MM.1S (cell line): ENCODE measurements around the gene TCF21.
"Not testable (repeated sequence)": the region's sequence is repeated elsewhere in the genome, so short reads cannot be mapped to it uniquely, and the experiment has no call there.

Experiments
- DNase-seq: peaks from one replicate; pipeline ENCODE4 v3.0.0-alpha.2; 2015
- H2AFZ ChIP-seq: fragments of 300-600 bp; sonication (generic); 2 replicates; pipeline ENCODE4 v1.6.0; 2016; ENCODE audit warnings: antibody characterized with exemption, low read length
- H3F3A ChIP-seq: fragments of 300-600 bp; sonication (generic); 2 replicates; pipeline ENCODE4 v1.6.1; 2016; ENCODE audit warnings: mild to moderate bottlenecking, antibody characterized with exemption, low read length, moderate library complexity, mixed read lengths; ENCODE audit not compliant: insufficient read depth
- H3K27ac ChIP-seq: fragments of 300-600 bp; sonication (generic); 2 replicates; pipeline ENCODE4 v1.5.1; 2016; ENCODE audit warnings: mild to moderate bottlenecking, low read length
- H3K27me3 ChIP-seq: fragments of 300-600 bp; sonication (generic); replicated peaks from 2 replicates; pipeline ENCODE4 v1.6.0; 2016; ENCODE audit warnings: low read length; ENCODE audit not compliant: insufficient read depth
- H3K36me3 ChIP-seq: fragments of 300-600 bp; sonication (generic); replicated peaks from 2 replicates; pipeline ENCODE4 v1.6.1; 2016; ENCODE audit warnings: mild to moderate bottlenecking, low read length, mixed read lengths; ENCODE audit not compliant: insufficient read depth
- H3K4me1 ChIP-seq: fragments of 300-600 bp; sonication (generic); 2 replicates; pipeline ENCODE4 v1.6.1; 2016; ENCODE audit warnings: low read length, mixed read lengths
- H3K4me2 ChIP-seq: fragments of 300-600 bp; sonication (generic); 2 replicates; pipeline ENCODE4 v1.6.0; 2016; ENCODE audit warnings: low read depth, low read length
- H3K4me3 ChIP-seq: fragments of 300-600 bp; sonication (generic); 2 replicates; pipeline ENCODE4 v1.5.1; 2016; ENCODE audit warnings: low read length, mixed read lengths
- H3K79me2 ChIP-seq: fragments of 300-600 bp; sonication (generic); 2 replicates; pipeline ENCODE4 v1.6.1; 2016; ENCODE audit warnings: mixed run types, low read length, mixed read lengths
- H3K9ac ChIP-seq: fragments of 300-600 bp; sonication (generic); 2 replicates; pipeline ENCODE4 v1.6.1; 2016; ENCODE audit warnings: low read length, mixed read lengths
- H3K9me2 ChIP-seq: fragments of 300-600 bp; sonication (generic); replicated peaks from 2 replicates; pipeline ENCODE4 v1.6.1; 2016; ENCODE audit warnings: mild to moderate bottlenecking, low read length, mixed read lengths; ENCODE audit not compliant: insufficient read depth
- H3K9me3 ChIP-seq: fragments of 300-600 bp; sonication (generic); replicated peaks from 2 replicates; pipeline ENCODE4 v1.6.1; 2016; ENCODE audit warnings: mild to moderate bottlenecking, low read length, mixed read lengths; ENCODE audit not compliant: insufficient read depth
- H4K20me1 ChIP-seq: fragments of 300-600 bp; sonication (generic); 2 replicates; pipeline ENCODE4 v1.6.1; 2016; ENCODE audit warnings: mild to moderate bottlenecking, low read length, moderate library complexity, mixed read lengths; ENCODE audit not compliant: insufficient read depth
- CTCF ChIP-seq: fragments of 300-600 bp; sonication (generic); IDR thresholded peaks from 2 replicates; pipeline ENCODE4 v1.5.1; 2016; ENCODE audit warnings: antibody characterized with exemption, low read length, mixed read lengths
- EZH2 ChIP-seq: fragments of 300-600 bp; sonication (generic); optimal IDR thresholded peaks from 2 replicates; pipeline ENCODE3; 2017; ENCODE audit warnings: low read depth, mild to moderate bottlenecking, antibody characterized with exemption, low read length, mixed read lengths
- EZH2phosphoT487 ChIP-seq: fragments of 300-600 bp; sonication (generic); IDR thresholded peaks from 2 replicates; pipeline ENCODE4 v1.6.1; 2018; ENCODE audit warnings: antibody characterized with exemption, low read length

Gene TCF21

DNA sequence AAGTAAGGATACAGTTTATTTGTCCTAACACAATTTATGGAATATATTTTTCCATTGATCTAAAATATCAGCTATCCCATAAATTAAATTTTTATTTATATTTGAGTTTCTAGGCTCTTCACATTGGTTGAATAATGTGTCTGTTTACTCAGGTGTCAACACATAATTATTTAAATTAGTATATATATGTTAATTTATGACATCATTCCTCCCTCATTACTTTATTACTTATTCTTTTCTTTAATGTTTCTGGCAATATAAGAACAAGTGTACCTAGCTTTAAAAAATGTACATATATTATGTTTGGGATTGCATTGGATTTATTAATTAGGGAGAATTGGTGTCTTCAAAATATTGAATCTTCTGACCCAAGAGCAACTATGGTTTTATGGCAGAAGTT lies 31.2 kb upstream of the TCF21 start:
- H3K4me1 ChIP-seq = no peaks in the 10 kb centered on the region
- TF ChIP-seq CTCF = no peak
- TF ChIP-seq EZH2phosphoT487 = no peak
- no peak for TF ChIP-seq EZH2
- H3K36me3 ChIP-seq = no peaks in the 10 kb centered on the region
- no peak overlapping the region for H3K4me3 ChIP-seq
- H3K9ac ChIP-seq = no peak overlapping the region
- no peaks in the 10 kb centered on the region for H3K9me2 ChIP-seq
- no peak overlapping the region for H3K27ac ChIP-seq
- H3K9me3 ChIP-seq = no peaks in the 10 kb centered on the region
- no peaks in the 10 kb centered on the region for H3K79me2 ChIP-seq
- no peak for DNase-seq
- H3F3A ChIP-seq = no peaks in the 10 kb centered on the region
- H3K27me3 ChIP-seq = no peaks in the 10 kb centered on the region
- no peak overlapping the region for H2AFZ ChIP-seq
- no peak overlapping the region for H3K4me2 ChIP-seq
- no peaks in the 10 kb centered on the region for H4K20me1 ChIP-seq

DNA sequence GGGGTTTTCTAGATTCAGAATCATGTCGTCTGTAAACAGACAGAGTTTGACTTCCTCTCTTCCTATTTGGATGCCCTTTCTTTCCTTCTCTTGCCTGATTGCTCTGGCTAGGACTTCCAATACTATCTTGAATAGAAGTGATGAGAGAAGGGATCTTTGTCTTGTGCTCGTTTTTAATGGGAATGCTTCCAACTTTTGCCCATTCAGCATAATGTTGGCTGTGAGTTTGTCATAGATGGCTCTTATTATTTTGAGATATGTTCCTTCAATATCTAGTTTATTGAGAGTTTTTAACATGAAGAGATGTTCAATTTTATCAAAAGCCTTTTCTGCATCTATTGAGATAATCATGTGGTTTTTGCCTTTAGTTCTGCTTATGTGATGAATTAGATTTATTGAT lies 27.6 kb upstream of the TCF21 start:
- H3K27me3 ChIP-seq, H3K9me3 ChIP-seq, H3K4me3 ChIP-seq, H3K27ac ChIP-seq, H3K4me2 ChIP-seq, H4K20me1 ChIP-seq, H3K36me3 ChIP-seq, H3F3A ChIP-seq, H3K9ac ChIP-seq, H3K4me1 ChIP-seq, H3K9me2 ChIP-seq, H3K79me2 ChIP-seq, H2AFZ ChIP-seq, DNase-seq: not testable (repeated sequence)

GRCh38 chr6:133863228-133863627 lies 25.7 kb upstream of the TCF21 start:
- no peak overlapping the region for H3K4me2 ChIP-seq
- H3K9me2 ChIP-seq = no peaks in the 10 kb centered on the region
- H3K27ac ChIP-seq = no peak overlapping the region
- no peaks in the 10 kb centered on the region for H3F3A ChIP-seq
- no peaks in the 10 kb centered on the region for H3K27me3 ChIP-seq
- H3K4me1 ChIP-seq = no peaks in the 10 kb centered on the region
- no peak overlapping the region for H3K4me3 ChIP-seq
- H2AFZ ChIP-seq = no peak overlapping the region
- H3K9ac ChIP-seq = no peak overlapping the region
- no peaks in the 10 kb centered on the region for H4K20me1 ChIP-seq
- H3K36me3 ChIP-seq = no peaks in the 10 kb centered on the region
- H3K9me3 ChIP-seq = no peaks in the 10 kb centered on the region
- TF ChIP-seq EZH2phosphoT487 = no peak
- TF ChIP-seq EZH2 = no peak
- no peak for TF ChIP-seq CTCF
- DNase-seq = no peak
- H3K79me2 ChIP-seq = no peaks in the 10 kb centered on the region

- no peak overlapping the region for H2AFZ ChIP-seq
- no peaks in the 10 kb centered on the region for H3K36me3 ChIP-seq
- no peak for DNase-seq
- H3K79me2 ChIP-seq = no peaks in the 10 kb centered on the region
- H4K20me1 ChIP-seq = no peaks in the 10 kb centered on the region
- H3K4me2 ChIP-seq = no peak overlapping the region
- no peak overlapping the region for H3K27ac ChIP-seq
- H3K27me3 ChIP-seq = no peaks in the 10 kb centered on the region
- no peaks in the 10 kb centered on the region for H3K9me2 ChIP-seq
- no peak overlapping the region for H3K9ac ChIP-seq
- no peak overlapping the region for H3K4me3 ChIP-seq
- no peaks in the 10 kb centered on the region for H3K9me3 ChIP-seq
- H3F3A ChIP-seq = no peaks in the 10 kb centered on the region
- no peaks in the 10 kb centered on the region for H3K4me1 ChIP-seq
- TF ChIP-seq EZH2phosphoT487 (no peak), EZH2 (no peak), CTCF (no peak)
Observed at GRCh38 chr6:133865680-133866079, 23.2 kb upstream of the TCF21 start.
